GM12891 (cell line): ENCODE measurements around the gene SLC29A2.

Source experiments
- DNase-seq: peaks from one replicate; pipeline ENCODE4 v3.0.0; 2011; ENCODE audit warnings: low spot score; ENCODE audit not compliant: insufficient read length
- FAIRE-seq: peaks from 2 replicates; lab custom pipeline; 2011; peaks lifted over from hg19 to GRCh38; lab: Jason Lieb, UNC
- PAX5 ChIP-seq: IDR thresholded peaks from 2 replicates; pipeline ENCODE4 v1.6.1; 2011; ENCODE audit warnings: low read length, moderate library complexity, mild to moderate bottlenecking; ENCODE audit not compliant: insufficient read depth, severe bottlenecking
- POLR2A ChIP-seq: IDR thresholded peaks from 2 replicates; pipeline ENCODE4 v1.6.1; 2011; ENCODE audit warnings: low read depth, low read length, control low read depth
- POLR2AphosphoS5 ChIP-seq: IDR thresholded peaks from 2 replicates; pipeline ENCODE4 v1.6.1; 2011; ENCODE audit warnings: low read depth, low read length, control low read depth
- POU2F2 ChIP-seq: IDR thresholded peaks from 2 replicates; pipeline ENCODE4 v1.6.1; 2011; ENCODE audit warnings: low read depth, mild to moderate bottlenecking, control low read depth, low read length, moderate library complexity
- SPI1 ChIP-seq: IDR thresholded peaks from 2 replicates; pipeline ENCODE4 v1.6.1; 2011; ENCODE audit warnings: low read depth, low read length, control low read depth
- TAF1 ChIP-seq: IDR thresholded peaks from 2 replicates; pipeline ENCODE4 v1.6.1; 2011; ENCODE audit warnings: low read depth, low read length, control low read depth

SLC29A2 gene

DNA sequence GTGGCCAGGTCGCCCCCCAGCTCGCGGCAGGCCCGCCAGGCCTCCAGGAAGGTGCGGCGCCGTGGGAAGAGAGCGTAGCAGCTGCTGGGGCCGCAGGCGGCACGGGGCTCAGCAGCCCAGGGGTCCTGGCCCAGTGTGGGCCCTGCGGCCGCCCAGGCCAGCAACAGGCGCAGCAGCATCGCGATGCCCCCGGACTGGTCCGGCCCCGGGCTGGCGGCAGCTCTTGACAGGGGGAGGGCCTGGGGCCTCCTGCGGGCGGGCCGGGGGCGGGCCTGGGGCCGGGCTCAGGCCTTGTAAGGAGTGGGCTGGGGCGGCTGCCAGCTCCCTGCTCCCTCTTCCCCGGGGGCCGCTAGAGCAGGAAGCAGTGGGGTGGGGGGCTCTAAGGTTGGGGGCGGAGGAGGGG, 54.7 kb downstream of the SLC29A2 start, which contains the start of gene CD248:
CD248 (minus strand) TSS at position 196 of the 403 bp plus-strand sequence; CDS start at position 179, 17 bp downstream.
- DNase-seq (no peak), FAIRE-seq (no peak)
- TF ChIP-seq POU2F2 (no peak), TAF1 (no peak), POLR2AphosphoS5 (no peak), POLR2A (no peak), SPI1 (no peak), PAX5 (no peak)

DNA sequence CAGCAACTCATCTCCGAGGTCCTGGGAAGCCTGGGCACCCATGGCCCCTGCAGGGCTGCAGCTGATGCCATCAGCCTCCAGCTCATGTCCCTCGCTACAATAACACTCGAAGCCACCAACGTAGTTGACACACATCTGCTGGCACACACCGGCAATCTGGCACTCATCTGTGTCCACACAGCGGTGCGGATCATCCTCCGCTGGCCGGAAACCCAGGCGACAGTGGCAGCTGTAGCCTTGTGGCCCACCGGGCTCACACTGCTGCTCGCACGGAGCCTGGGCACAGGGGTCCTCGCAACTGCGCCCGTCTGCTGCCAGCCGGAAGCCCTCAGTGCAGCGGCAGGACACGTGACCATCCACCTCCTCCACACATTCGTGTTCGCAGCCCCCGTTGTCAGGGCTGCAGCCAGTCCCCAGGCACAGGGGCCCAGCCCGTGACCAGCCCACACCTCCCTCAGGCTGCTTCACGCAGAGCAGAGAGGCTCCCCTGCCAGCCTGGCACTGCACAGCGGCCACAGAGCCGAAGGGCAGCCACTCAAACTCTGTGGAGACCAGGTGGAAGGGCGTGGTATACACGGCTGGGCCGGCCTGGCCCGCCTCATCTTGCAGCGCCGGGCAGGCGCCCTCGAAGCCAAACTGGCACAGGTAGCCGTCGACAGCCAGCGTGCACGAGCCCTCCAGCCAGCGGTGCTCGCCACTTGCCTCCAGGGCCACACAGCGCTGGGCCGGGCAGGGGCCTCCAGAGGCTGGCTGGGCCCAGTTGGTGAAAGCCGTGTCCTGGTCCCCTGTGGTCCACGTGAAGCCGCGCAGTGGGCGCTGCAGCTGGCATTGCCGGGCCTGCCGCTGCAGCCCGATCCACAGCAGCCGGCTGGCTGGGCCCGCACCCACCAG, 55.4 kb downstream of the SLC29A2 start:
- FAIRE-seq (no peak), DNase-seq (no peak)
- no peak for TF ChIP-seq TAF1

- FAIRE-seq (no peak), DNase-seq (no peak)
- TF ChIP-seq SPI1, result no peak
- TF ChIP-seq POU2F2, result no peak
- TF ChIP-seq POLR2AphosphoS5, result no peak
- TF ChIP-seq PAX5, result no peak
- no peak for TF ChIP-seq TAF1
- no peak for TF ChIP-seq POLR2A
These were observed 56.1 kb downstream of the SLC29A2 start for GRCh38 chr11:66315498-66315885.

DNA sequence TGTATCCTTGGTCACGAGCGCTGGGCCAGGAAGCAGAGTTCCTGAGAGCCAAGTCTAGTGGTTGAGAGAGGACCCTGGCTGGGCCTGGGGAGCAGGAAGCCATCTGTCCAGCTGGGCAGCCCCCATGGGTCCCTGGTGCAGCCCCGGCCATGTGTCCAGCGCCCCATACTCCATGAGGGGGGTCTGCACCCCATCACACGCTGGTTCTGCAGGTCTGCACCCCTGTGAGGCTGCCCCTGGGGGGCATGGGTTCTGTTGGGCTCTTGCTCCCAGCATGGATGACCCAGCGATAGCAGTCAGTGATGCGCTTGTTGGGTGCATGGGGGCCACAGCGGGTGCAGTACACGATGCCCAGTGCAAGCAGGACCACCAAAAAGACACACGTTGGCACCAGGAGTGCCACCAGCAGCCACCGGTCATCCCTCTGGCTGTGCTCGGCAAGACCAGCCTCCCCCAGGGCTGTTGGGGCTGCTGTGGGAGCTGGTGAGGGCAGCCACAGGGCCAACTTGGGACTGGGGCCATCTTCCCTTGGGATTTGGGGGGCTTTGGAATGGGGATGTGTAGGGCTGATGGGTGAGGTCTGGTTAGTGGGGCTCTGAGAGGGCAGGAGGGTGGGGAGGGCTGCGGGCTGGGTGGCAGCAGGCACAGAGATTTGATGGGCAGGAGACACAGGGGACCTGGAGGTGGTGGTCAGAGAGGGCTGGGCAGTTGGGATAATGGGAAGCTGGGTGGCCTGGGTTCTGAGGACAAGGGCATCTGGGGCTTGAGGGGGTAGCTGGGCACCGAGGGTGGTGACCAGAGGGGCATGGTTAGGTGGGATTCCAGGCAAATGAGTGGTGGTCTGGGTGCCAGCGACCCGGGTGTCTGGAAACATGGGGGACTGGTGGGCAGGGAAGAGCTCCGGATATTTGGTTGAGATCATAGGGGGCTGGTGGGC, 56.7 kb downstream of the SLC29A2 start:
- TF ChIP-seq TAF1, result no peak
- TF ChIP-seq SPI1, result no peak
- TF ChIP-seq PAX5, result no peak
- no peak for TF ChIP-seq POLR2A
- no peak for TF ChIP-seq POU2F2
- TF ChIP-seq POLR2AphosphoS5, result no peak
- FAIRE-seq (no peak), DNase-seq (no peak)

DNA sequence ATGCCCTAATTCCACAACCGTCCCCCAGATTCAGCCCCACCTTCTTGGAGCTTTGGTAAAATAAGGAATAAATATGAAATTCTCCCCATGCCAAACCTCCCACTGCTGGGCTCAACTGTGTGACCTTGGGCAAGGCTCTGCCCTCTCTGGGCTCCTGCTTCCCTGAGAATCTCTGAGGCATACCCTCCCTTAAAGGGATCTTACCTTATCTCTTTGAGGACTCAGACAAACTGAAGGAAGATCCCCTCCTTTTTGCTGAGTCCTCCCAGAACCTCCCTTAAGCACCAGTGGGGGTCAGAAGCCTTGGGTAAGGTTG, 57.4 kb downstream of the SLC29A2 start:
- FAIRE-seq (no peak), DNase-seq (no peak)
- TF ChIP-seq SPI1 (no peak), POLR2AphosphoS5 (no peak), POU2F2 (no peak), PAX5 (no peak), POLR2A (no peak), TAF1 (no peak)

GRCh38 chr11:66313321-66314185, 58.0 kb downstream of the SLC29A2 start:
- FAIRE-seq (no peak), DNase-seq (no peak)
- no peak for TF ChIP-seq TAF1
- no peak for TF ChIP-seq SPI1
- TF ChIP-seq POLR2AphosphoS5, result no peak
- no peak for TF ChIP-seq POU2F2
- no peak for TF ChIP-seq PAX5
- TF ChIP-seq POLR2A, result no peak

GRCh38 chr11:66312549-66313320, 58.8 kb downstream of the SLC29A2 start:
- DNase-seq, result peak; percentile 94
- FAIRE-seq, result no peak
- TF ChIP-seq PAX5 (no peak), POLR2A (no peak), POLR2AphosphoS5 (no peak), POU2F2 (no peak), TAF1 (no peak), SPI1 (no peak)
